Stimulated activated CD8-positive, alpha-beta memory T cell treated with anti-CD3 and anti-CD28 coated beads, Interleukin-7, amount 100 ng/mL, for 4 hours (primary cell): Measurements from ENCODE around the gene MTHFS.
"Not testable (repeated sequence)": the region's sequence is repeated elsewhere in the genome, so short reads cannot be mapped to it uniquely, and the experiment has no call there.

ENCODE experiments used
- DNase-seq, 2 donors: peaks; one replicate each; pipeline ENCODE4 v3.0.0-alpha.2; 2020; ENCODE audit warnings: low read depth in 2 of 2

MTHFS gene

DNA sequence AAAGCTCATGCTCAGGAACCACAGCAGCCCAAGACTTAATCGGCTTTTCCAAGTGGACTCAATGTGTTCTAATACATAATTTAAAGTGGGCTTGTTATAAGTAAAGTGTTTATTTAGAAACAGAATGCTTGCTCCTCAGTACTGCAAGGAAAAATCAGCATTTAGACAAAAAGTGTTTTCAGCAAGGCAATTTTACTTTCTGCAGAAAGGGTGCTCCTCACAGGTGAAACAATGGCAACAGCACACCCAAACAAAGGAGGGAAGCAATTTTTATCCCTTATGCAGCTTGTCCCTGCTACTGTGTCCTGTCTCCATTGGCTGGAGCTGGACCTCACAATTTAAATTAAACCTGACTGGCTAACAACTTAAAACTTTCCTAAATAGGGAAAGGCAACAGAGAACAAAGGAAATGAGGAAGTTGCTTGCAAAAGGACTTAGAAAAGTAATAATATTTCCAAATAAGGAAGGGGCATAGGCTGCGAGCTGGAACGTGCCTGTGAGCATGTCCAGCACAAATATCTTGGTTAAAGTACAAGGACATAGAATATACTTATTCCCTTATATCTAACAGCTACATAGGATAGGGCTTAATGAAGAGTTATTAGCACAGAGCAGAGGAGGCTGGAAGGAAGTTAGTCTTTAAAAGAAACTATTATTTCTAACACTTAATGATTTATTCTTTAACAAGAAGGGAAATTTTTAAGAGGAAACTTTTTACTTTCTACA is 19.1 kb upstream of the MTHFS start:
- DNase-seq, result not testable (repeated sequence)

DNA sequence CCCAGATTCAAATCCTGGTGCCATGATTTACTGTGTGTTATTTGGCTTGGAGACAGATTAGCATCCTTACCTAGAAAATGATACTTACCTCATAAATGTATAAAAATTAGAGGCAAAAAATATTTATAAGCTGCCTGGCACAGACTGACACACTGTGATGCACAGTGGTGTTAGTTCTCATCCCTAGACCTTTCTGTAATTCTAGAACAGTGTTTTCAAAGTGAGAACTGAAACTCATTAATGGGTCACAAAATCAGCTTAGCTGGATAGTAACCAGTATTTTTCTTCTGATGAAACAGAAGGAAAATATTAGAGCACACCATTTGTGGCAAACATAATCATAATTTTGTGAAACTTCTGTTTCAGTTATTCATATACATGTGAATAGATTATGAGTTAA is 17.9 kb upstream of the MTHFS start:
- DNase-seq, result no peak

DNA sequence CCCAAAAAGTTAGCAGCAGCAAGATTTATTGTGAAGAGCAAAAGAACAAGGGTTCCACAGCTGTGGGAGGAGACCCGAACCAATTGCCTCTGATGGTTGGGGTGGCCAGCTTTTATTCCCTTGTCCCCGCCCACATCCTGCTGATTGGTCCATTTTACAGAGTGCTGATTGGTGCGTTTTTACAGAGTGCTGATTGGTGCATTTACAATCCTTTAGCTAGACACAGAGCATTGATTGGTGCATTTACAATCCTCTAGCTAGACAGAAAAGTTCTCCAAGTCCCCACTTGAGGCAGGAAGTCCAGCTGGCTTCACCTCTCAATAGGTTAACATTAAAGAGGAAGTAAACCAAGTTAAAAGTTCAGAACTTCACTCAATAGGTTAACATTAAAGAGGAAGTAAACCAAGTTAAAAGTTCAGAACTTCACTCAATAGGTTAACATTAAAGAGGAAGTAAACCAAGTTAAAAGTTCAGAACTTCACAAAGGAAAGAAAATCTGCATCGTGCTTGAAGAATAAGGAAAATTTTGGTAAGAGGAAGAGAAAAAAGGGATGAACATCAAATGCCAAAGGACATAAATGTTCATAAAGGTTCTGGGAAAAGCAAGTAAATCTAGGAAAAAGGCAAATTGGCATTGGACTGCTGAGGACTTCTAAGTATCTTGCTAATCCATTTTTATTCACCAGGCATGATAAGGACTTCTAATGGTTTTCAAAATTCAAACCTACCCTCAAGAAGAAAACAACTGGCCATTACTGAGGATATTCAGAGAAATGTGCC is 12.9 kb upstream of the MTHFS start:
- DNase-seq, result not testable (repeated sequence)

DNA sequence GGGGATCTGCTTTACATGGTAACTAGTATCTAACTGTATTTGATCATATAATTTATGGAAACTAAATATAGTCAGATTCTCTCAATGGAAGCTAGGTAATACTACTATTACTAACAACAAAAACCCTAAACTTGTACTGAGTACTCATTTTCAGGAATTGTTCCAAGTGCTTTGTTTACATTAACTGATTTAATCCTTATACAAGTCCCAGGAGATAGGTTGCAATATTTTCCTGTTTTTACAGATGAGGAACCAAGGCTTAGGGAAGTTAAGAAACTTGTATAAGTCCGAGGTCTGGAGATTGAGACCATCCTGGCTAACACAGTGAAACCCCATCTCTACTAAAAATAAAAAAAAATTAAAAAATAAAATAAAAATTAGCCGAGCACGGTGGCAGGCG is 7.5 kb upstream of the MTHFS start:
- no peak for DNase-seq

DNA sequence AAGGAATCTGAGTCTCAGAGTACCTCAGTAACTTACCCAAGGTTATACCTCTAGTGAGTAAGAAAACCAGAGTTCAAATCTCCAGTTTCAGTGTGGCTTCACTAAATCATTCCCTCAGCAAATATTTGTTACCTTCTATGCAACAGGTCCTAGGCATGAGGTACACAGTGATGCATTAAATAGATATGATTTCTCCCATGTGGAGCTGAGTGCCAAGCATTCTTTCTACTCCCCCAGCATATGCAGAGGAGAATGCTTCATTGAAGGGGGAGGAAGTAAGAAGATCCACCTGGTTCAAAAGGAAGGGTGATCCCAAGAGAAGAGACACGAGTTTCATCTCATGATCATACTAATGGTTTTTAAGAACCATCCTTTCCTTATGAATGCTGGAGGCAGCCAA is 6.8 kb upstream of the MTHFS start:
- DNase-seq, result no peak

DNA sequence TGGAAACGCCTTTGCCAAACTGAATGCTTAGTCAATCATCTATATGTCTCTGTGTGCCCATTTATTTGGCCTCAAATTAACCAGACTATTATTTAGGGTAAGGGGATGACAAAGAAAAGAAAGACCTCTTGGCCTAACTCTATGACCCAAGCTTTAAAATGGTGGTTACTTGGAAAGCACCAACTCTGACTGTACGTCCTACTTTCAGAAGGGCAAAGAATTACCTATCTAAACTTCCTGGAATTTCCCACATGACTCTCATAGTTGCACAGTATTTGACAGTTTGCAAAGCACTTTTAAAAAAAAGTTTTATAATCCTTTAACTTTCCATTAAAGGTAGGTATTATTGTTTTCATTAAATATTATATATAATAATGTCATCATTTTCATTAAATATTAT is 6.3 kb upstream of the MTHFS start:
- DNase-seq, result no peak

DNA sequence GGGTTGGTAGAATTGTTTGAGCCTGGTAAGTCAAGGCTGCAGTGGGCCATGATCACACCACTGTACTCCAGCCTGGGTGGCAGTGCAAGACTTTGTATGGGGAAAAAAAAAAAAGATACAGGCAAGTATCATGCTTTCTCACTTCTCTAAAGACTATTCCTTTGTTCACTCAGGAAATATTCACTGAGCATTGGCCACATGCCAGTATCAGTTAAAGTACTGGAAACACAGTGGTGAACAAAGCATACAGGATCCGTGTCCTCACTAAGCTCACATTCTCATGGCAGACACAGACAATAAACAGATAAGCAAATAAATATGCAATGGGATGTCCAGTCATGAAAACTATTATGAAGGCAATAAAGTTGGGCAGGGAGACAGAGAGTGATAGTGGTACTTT is 5.1 kb upstream of the MTHFS start:
- no peak for DNase-seq

DNA sequence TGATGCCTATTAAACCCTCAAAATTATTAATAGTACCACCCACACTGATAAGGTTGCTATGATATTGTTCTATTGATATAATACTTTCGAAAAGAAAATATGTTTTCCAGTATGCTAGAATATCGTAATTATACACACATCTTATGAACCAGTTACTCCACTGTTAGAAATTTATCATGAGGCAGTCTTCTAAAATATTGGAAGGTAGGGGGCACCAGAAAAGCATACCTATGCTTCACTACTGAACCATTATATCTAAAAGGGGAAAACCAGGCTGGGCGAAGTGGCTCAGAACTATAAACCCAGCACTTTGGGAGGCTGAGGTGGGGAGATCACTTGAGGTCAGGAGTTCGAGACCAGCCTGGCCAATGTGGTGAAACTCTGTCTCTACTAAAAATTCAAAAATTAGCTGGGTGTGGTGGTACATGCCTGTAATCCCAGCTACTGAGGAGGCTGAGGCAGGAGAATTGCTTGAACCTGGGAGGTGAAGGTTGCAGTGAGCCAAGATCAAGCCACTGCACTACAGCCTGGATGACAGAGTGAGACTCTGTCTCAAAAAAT is 4.1 kb upstream of the MTHFS start:
- not testable (repeated sequence) for DNase-seq

DNA sequence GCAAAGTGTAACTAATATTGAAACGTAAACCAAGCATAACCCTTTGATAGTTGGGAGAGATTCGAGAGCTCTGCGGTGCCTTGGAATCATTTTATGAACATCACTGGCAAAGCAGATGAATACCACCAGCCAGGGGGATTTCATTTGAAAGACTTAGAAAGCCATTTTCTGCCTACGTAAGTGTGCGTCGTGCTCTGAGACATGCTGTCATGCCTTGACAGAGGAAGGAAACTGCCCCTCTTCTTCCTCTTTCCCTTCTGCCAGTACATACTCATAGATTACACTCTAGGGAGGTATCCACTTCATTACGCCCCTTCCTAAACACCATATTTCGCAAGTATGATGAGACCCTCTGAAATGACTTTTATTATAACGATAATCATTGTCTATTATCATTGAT is 3.3 kb upstream of the MTHFS start:
- DNase-seq, result no peak

DNA sequence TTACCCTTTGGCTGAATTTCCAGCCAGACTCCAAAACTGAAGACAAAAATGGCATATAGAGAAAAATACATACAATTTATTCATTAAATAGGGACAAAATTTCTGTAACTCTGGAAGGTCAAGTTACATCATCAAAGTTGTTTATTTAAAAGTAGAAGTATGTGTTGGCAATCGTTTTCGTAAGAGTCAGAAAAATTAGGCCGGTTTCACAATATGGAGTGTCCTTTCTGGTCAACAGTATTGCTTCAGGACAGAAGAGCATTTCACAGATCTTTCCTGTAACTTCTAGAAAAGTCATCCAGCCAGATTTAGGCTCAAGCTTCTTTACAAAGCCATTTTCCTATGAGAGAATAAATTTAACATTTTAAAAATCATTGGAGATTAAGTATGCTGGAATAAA is 2.0 kb upstream of the MTHFS start:
- DNase-seq, result not testable (repeated sequence)

DNA sequence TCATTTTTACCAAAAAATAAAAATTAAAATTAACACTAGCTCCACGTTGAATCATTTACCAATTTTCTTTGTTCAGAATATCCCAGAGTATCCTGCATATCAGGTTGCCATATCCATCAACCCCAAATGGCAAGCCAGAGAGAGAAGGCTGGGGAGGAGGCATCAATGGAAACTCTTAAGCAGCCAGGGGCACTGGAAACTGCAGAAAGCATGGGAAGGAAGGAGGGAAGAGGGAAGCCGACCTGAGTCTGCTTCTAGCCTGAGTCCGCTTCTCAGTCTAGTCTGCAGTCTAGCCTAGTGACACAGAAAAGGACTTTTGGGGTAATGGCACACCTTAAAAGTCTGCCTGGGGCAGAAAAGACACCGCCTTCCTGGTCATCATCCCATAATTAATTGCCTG is 1.6 kb upstream of the MTHFS start:
- DNase-seq, result no peak

DNA sequence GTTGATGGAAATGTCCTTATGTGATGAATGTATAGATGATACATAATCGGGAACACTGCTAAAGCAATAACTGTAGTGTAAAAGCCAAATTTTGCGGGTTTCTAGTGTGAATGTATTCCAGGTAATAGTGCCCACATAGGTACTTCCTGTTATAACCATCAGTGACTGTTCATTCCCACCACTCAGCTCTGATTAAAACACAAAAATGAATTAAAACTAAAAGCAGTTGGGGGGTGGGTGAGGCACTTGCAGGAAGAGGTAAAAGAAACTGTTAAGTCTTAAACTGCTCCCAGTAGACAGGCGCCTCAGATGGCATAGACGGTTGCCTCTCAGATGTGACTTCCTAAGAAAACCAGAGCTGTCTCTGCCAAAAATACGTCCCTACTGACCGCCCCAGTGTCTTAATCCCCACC is 893 bp upstream of the MTHFS start:
- DNase-seq, result peak in 1 of 2 donors; percentile 18

DNA sequence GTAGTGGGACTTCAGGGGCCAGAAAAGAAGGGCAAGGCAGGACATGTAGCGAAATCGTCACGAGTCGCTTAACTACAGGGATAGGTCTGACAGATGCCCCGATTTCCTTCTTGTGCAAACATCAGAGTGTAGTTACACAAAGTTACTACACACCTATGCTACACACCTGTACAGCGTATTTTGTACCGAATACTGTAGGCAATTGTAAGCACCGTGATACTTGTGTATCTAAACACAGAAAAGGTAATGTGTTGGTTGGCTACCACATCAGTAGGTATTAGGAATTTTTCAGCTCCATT is 515 bp upstream of the MTHFS start:
- no peak for DNase-seq

DNA sequence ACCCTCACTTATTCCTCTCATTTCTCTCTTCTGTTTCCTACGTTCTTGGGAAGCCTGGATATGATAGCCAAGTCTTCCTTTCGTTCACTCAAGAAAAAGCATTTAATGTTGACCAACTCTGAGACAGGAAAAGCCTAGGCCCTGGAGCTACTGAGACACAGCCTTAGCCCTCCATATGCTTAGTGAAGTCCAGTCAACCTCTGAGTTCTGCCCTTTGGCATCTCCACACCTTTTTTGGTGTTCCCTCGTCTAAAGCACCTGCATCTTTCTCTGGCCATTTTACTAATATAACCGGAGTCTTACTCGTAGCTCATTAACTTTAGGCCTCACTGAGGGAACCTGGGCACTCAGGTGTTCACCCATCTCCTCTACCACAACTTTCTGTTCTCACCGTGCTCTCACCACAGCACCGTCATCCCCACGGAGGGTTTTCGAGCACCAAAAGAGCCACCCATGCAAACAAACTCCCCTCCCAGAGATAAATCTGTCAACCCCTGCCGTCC is 632 bp downstream of the MTHFS start:
- DNase-seq, result no peak

DNA sequence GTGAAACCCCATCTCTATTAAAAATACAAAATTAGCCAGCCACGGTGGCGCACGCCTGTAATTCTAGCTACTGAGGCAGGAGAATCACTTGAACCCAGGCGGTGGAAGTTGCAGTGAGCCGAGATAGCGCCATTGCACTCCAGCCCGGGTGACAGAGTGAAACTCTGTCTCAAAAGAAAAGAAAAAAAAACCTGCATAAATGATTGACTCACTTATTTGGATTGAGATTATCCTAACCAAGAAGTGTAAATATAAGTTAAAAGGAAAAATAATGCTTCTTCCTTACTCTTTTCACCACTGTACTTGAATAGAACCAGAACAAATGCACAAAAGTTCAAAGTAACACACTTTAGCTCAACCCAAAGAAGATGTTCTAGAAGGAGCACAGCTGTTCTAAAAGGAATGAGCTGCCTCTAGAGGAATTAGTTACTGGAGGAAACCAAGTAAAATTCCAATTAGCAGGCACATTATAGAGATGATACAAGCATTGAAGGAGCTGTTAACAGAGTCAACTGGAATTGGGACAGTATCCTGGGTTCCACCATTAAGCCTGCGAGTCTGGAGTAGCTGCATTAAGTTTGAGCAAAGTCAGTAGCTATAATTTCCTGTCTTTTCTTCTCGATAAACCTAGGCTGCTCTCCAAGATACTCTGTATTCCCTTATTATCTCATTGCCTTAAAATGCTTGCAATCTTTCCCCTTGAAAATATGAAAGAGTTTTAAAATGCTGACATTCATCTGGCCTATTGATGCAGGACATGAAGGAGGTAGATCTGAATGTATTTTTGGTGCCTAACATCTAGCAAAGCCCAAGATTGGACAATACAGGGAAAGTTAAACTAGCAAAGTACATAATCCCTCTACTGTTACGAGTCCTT is 9.5 kb downstream of the MTHFS start:
- DNase-seq, result no peak

DNA sequence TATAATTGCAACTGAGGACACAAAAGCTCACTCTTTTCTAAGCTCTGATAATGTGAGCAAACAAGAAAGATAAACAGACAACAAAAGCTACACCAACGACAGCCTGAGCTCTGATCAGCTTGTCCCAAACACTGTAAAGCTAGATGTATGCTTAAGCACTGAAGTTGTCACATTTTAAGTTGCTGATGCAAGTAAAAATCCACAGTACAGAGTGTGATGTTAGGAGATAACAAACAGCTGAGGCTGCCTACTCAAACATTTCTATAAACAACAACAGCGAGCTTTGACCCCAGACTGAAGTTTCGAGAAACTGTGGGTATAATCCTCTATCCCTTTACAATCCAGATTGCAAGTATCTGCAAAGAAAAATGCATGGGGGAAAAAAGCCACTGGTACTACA is 10.7 kb downstream of the MTHFS start:
- DNase-seq, result no peak

DNA sequence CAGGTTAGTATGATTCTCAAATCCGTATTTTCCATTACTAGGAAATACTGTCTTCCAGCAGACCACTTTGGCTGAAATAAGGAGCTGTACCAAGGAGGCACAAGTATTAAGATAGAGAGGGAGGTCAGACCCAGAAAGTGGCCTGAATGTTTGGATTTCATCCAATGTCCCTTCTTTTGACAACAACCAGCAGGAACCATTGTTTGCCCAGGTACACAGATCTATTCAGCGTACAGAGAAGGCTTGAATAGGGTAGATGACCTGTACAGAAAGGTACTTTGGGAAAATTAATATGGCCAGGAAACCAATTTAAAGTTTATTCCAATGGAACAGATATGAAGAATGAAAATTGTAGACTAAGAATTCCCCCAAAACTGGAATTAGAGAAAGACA is 12.6 kb downstream of the MTHFS start:
- no peak for DNase-seq

DNA sequence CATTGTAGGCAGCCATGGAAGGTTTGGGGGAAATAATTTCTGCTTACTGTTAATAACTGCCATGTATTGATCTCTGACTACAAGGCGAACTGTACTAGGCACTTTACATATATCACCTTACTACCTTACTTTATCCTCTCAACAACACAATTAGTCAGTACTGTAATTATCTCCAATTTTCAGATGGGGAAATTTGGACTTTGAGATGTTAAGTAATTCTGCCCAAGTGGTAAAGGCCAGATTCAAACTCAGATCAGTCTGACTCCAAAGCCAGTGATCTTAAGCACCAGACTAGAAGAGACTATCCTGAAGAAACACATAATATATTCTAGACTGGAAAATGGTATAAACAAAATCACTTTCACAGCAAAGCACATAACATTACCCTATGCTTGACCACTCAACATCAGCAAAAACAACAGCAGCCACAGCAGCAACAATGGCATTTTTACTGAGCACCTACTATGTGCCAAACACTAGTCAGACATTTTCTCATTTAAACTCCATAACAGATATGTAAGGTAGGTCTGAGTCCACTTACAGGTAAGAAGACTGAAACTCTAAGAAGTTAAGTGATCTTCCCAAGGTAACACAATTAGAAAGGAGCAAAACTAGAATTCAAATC is 13.1 kb downstream of the MTHFS start:
- no peak for DNase-seq

DNA sequence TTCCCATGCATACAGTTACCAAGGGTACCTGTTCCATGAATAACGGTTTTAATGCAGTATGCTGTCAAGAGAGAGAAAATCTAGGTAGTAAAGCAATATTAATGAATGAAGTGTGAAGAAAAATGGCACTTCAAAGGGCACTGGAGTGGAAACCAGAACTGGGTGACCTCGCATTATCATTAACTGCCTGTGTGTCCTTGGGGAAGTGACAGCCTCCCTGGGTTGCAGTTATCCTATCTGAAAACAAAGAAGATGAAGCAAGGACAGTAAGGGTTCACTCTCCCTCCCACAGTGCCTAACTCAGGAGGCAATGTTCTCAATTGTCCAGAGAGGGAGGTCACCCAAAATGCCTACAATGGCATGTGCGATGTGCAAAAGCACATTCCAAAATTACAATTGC is 15.1 kb downstream of the MTHFS start:
- DNase-seq, result no peak

DNA sequence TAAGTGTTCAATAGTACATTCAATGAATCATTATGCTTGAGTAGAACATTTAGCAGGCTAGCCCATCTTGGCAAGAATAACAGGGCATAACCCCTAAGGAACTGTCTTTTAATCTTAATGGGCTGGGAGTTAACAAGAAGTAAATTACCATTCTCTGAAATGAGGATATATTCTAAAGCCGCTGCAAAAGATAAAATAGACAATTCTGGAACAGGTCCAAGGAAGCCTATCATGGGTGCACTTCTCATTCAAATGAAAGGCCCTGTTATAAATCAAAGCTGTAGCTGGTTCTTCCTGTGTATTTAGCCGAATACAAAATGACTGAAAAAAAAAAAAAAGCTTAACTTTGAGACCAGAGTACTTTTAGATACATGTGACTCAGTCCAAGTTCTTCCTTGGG is 15.6 kb downstream of the MTHFS start:
- no peak for DNase-seq

DNA sequence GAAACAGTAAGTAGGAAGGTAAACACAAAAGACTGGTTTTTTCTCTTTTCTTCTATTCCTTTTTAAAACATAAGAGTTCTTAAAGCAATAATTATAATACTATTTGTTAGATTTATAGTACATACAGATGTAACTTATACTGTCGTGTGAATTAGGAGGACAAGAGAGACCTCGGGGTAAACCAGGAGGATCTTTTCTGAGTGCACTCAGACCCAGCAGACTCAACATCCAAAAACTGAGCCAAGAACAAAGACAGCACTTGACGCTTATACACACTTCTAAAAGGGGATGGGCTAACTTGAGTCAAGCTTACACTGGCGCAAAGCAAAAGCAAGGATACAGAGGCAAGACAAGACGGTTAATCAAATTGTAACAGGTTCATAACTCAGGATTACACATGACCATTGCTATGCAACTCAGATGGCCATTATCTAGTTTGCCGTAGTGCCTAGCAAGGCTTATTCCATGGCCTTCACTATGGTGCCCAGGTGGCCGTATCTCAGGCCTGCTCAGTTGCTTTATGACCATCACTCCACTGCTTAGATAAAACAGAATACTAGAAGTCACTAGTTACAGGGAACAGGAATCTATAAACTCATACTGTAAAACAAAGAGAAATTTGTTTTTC is 18.6 kb downstream of the MTHFS start:
- DNase-seq, result no peak
